ENCODE results near the gene SLC66A1. TPM values are rescaled to one million over a fixed set of nuclear protein-coding genes. Genes with fewer than 3 reads are reported as not detected.

Gene SLC66A1
- total RNA-seq, 4 donors from 2014 or later, result 6.8 to 14.3 (median 10.3) TPM

DNA sequence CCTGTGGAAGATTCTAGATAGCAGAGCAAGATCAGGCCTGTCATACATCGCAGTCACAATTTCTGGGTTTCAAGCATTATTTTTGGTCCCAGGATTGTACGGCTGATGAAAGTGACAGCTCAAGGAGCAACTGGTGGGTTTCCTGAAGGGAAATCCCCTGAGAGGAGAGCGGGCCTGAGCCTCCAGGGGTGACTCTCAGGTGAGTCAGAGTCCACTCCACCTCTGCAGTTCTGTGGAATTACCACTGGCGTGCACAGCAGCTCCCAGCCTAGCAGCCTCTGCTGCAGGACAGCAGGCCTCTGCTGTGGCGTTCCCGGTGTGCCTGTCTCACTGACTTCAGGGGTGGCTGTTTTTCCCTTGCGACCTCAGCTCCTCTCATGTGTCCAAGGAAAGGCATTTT, 24.4 kb downstream of the SLC66A1 start:
- TF ChIP-seq, protein P1, sequence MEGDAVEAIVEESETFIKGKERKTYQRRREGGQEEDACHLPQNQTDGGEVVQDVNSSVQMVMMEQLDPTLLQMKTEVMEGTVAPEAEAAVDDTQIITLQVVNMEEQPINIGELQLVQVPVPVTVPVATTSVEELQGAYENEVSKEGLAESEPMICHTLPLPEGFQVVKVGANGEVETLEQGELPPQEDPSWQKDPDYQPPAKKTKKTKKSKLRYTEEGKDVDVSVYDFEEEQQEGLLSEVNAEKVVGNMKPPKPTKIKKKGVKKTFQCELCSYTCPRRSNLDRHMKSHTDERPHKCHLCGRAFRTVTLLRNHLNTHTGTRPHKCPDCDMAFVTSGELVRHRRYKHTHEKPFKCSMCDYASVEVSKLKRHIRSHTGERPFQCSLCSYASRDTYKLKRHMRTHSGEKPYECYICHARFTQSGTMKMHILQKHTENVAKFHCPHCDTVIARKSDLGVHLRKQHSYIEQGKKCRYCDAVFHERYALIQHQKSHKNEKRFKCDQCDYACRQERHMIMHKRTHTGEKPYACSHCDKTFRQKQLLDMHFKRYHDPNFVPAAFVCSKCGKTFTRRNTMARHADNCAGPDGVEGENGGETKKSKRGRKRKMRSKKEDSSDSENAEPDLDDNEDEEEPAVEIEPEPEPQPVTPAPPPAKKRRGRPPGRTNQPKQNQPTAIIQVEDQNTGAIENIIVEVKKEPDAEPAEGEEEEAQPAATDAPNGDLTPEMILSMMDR (IDR thresholded peaks at IDR 0.05), result no peak
- Histone ChIP-seq H3K9me3 (no peaks in the 10 kb centered on the region), H3K4me3 (no peak overlapping the region), H3K36me3 (peaks cover 6 to 44% (median 7%) of the 10 kb centered on the region in 3 donors), H3K27ac (no peak overlapping the region), H3K27me3 (no peaks in the 10 kb centered on the region), H3K4me1 (peaks cover 0 to 6% (median 3%) of the 10 kb centered on the region in 3 donors)
- WGBS, 2 donors, result 69 to 71% methylated on average over 4 to 7 of the region's 7 CpGs
- intact Hi-C loops (cut with DNase I), result no loop called here
- DNase-seq, result no peak

- TF ChIP-seq, protein P1 (IDR thresholded peaks at IDR 0.05), result no peak
- TF ChIP-seq POLR2A (IDR thresholded peaks at IDR 0.05), result no peak
- no peak overlapping the region for H3K27ac ChIP-seq
- H3K27me3 ChIP-seq, result no peaks in the 10 kb centered on the region
- no peaks in the 10 kb centered on the region for H3K9me3 ChIP-seq
- H3K4me1 ChIP-seq, result peaks cover 0 to 13% (median 6%) of the 10 kb centered on the region in 3 donors
- intact Hi-C loops (cut with DNase I), result no loop called here
- DNase-seq, result no peak
- 86 to 89% methylated on average over 4 of the region's 4 CpGs for WGBS, 2 donors
- H3K36me3 ChIP-seq, result peaks cover 9 to 51% (median 10%) of the 10 kb centered on the region in 3 donors
- no peak overlapping the region for H3K4me3 ChIP-seq
Measured at GRCh38 chr1:19337289-19337688, 25.2 kb downstream of the SLC66A1 start.

DNA sequence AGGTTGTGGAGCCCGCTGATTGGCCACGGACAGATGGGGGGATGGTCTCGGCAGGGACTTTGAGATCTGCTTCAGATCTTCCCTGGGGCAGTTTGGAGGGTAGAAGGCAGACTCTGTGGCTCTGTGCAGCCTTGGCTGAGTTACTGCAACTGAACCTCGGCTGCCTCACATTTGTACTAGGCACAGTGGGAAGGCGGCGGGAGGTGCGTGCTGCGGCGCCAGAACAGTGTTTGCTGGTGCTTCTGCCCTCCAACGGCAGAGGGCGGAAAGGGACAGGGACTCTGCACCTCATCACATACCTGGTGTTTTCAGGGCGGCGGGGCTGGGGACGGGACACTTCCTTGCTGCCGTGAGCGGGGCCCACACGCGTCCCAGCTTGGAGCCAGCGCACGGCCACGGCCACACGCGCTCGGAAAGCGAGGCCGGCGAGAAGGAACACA, 26.2 kb downstream of the SLC66A1 start:
- Histone ChIP-seq H3K9me3 (no peaks in the 10 kb centered on the region), H3K36me3 (peaks cover 15 to 62% (median 16%) of the 10 kb centered on the region in 3 donors), H3K4me1 (peaks cover 0 to 23% (median 10%) of the 10 kb centered on the region in 3 donors), H3K27ac (no peak overlapping the region), H3K4me3 (no peak overlapping the region), H3K27me3 (no peaks in the 10 kb centered on the region)
- intact Hi-C loops (cut with DNase I), result no loop called here
- WGBS, 2 donors, result 67 to 91% methylated on average over 17 to 18 of the region's 27 CpGs
- TF ChIP-seq, protein P1 (IDR thresholded peaks at IDR 0.05), result peak in 3 of 6 experiments; percentile 8 to 46 (median 20)
- TF ChIP-seq POLR2A (IDR thresholded peaks at IDR 0.05), result no peak
- DNase-seq, result no peak

DNA sequence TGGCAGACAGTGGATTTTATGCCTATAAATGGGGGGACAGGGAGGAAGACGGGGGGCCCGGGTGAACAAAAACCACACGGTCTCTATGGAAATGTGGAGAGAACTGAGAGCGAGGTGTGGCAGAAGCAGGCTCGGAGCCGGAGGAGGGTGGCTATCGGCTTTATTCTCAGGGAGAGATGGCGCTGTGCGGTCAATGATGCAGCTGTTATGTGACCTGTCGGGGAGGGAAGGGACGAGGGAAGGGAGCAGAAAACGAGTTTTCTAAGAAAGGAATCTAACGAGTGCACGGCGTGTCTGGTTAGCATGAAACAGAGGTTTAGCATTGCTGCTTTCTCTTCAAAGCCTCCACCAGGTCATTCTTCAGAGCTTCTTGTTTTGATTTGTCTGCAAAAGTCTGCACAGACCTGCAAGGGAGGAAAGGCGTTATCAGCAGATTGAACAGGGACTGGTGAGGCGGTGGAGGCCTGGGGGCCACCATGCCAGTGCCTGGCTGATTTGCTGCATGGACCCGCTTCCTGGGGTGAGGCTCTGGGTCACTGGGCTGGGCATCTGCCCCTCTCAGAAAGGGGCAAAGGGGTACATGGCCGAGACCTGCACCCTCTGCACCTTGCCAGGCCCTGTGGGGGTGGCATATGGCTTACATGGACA, 27.2 kb downstream of the SLC66A1 start:
- Histone ChIP-seq H3K9me3 (no peaks in the 10 kb centered on the region), H3K27ac (no peak overlapping the region), H3K36me3 (peaks cover 15 to 72% (median 21%) of the 10 kb centered on the region in 3 donors), H3K4me3 (no peak overlapping the region), H3K4me1 (peaks cover 0 to 33% (median 10%) of the 10 kb centered on the region in 3 donors), H3K27me3 (no peaks in the 10 kb centered on the region)
- intact Hi-C loops (cut with DNase I), result no loop called here
- DNase-seq, result no peak
- TF ChIP-seq, protein P1 (IDR thresholded peaks at IDR 0.05), result no peak
- no peak for TF ChIP-seq POLR2A (IDR thresholded peaks at IDR 0.05)
- 83 to 88% methylated on average over 16 to 18 of the region's 19 CpGs for WGBS, 2 donors

- Histone ChIP-seq H3K9me3 (no peaks in the 10 kb centered on the region), H3K4me3 (no peak overlapping the region), H3K27me3 (no peaks in the 10 kb centered on the region), H3K36me3 (peaks cover 15 to 83% (median 27%) of the 10 kb centered on the region in 3 donors), H3K4me1 (peaks cover 0 to 44% (median 14%) of the 10 kb centered on the region in 3 donors), H3K27ac (no peak overlapping the region)
- intact Hi-C loops (cut with DNase I), result loop anchor here (5.0 kb wide), 1 partner anchor 317 kb away; no protein-coding TSS in a partner anchor
- WGBS, 2 donors, result 91 to 92% methylated on average over 12 to 14 of the region's 14 CpGs
- DNase-seq, result no peak
- no peak for TF ChIP-seq POLR2A (IDR thresholded peaks at IDR 0.05)
- TF ChIP-seq, protein P1 (IDR thresholded peaks at IDR 0.05), result no peak
Measured at GRCh38 chr1:19340387-19340937, 28.3 kb downstream of the SLC66A1 start.
